NCI-H2171 treated with DMSO at 0.1 percent for 48 hours (cell line): ENCODE measurements around the gene TNFRSF25.
"Not testable (repeated sequence)": the region's sequence is repeated elsewhere in the genome, so short reads cannot be mapped to it uniquely, and the experiment has no call there.

Experiments used
- DNase-seq: peaks from one replicate; lab custom pipeline; 2025; lab: John Stamatoyannopoulos, UW

The TNFRSF25 gene

DNA sequence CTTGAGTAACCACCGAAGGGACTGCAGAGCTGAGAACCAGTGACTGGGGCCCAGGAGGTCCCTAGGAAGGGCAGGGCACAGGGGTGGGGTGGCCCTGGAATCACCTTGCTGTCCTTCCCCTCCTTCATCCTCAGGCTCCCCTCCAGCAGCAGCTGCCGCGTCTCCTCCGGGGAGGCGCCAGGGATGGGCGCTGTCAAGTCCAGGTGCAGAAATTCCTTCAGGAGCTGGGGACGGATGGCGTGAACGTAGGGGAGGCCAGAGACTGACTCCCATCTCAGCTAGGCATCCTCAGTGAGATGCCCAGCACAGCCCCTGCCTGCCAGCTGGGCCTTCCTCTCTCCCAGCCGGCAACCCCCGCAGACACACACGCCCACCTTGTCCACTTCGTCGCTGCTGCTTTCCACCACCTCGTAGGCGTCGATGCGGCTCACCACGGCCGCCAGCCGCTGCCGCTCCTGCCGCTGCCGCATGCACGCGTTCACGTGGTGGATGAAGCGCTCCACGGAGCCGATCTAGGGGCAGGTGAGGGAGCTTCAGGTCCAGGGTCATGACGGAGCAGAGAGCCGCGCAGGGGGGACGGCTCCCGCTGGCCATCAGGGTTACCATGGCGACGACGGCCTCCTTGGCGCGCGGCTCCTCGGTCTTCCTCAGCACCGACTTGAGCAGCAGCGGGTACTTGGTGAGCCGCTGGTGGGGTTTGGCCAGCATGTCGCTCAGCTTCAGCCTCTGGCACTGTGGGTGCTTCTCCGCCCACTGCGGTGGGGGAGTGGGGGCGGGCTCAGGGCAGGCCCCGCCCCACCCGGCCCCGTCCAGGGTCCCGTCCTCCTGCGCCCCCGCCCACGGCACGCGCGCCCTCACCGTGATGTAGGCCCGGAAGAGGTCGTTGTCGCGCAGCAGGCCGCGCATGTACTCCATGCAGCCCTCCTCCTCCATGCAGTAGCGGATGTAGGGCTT lies 4.4 kb upstream of the TNFRSF25 start:
- DNase-seq, result no peak

DNA sequence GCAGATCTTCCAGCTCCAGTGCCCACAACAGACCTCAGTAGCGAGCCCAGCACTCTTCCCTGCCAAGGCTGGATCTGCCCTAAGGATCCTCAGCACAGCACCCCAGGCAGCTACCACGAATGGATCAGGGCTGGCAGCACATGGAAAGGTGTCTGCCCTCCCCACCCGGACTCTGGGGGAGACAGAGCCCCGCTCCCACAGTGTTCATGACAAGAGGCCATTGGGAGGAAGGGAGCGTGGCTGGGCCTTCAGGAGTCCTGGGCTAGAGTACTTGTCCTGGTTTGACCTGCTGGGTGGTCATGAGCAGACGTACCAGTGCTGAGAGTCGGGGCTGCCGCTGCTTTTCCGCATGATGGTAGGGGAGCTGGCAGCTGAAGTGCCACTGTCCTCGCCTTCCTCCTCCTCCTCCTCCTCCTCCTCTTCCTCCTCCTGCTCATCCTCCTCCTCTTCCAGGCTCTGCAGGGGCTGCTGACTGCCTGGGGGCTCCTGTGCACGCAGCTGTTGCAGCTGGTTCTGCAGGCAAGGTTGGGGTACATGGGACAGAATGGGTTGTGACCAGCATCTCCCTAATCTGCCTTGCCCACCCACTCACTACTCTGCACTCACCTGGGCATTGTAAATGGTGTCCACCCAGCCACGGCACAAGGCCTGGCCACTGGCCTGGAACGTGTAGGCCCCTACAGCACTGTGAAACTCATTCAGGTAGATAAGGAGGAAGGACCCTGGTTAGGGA lies 2.9 kb upstream of the TNFRSF25 start:
- no peak for DNase-seq

DNA sequence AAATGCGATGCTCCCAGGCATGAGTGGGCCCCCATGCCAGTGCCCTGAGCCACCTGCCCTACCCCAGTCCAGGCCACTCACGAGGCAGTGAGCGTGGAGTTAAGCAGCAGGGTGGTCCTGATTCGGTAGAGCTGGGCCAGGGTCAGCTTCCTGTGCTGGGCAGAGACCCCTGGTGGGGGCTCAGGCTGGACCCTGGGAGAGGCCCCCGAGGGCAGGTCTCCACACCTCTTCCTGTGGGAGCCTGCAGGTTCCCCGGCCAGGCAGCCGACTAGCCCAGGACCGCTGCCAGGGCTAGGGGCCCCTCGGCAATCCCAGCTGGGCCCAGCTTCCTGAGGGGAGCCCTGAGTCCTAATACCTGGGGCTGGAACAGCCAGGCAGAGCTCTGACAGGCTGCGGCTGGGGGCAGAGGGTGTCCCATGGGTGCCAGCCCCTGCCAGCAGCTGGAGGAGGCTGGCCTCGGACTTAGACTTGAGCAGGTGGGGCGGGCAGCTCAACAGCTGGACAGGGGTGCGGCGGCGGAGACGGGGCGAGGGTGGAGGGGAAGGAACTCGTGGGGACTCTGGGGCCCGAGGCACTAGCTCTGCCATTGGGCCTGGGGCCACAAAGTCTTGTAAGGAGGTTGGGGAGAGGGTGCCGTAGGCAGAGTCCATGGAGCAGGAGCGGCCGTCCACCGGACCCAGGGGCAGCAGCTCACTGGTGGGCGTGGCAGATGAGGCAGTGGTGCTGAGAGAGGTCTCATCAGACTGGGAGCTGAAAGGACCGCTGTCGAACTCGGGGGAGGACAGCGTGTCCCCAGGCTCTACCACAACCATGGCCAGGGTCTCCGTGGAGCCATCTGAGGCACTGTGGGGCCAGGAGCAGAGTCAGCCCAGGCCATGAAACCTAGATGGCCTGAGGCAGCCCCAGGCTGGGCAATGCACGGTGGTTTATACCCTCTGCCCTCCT lies 2.0 kb upstream of the TNFRSF25 start:
- no peak for DNase-seq

- no peak for DNase-seq
These were observed 1.3 kb upstream of the TNFRSF25 start for GRCh38 chr1:6467224-6467623.

DNA sequence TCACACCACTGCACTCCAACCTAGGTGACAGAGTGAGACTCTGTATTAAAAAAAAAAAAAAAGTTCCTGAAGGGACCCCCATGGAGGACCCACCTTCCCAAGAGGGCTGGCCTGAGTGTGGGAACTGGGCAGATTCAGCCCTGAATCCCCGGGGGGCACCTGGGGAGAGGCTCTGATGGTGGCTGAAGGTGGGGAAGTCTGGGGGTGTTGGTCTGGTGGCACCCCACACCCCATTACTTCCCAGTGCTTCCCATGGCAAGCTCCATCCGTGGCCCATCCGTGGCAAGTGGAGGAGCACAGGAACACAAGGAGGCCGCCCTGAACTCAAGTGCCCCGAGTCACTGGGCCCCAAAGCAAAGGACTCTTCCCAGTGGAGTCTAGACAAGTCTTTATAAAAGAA lies 778 bp upstream of the TNFRSF25 start:
- DNase-seq, result no peak

GRCh38 chr1:6465461-6466005 lies 440 bp downstream of the TNFRSF25 start:
- DNase-seq, result no peak

DNA sequence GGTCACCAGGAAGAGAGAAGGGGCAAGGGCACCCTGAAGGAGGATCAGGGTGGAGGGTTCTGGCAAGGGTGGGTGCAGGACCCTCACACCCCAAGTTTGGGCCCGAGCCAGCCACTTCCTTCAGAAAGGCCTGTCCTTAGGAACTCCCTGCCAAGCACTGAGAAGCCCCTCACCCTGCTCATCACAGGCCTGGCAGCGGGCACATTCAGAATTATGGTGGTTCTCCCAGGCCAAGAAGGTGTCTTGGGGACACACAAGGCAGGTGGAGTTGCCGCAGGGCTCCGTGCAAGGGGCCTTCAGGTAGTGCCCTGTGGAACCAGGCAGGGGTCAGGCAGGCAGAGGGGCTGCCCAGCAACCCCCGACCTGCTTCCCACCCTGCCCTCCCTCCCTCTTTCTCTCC lies 1.1 kb downstream of the TNFRSF25 start:
- DNase-seq, result no peak

GRCh38 chr1:6464514-6464836 lies 1.5 kb downstream of the TNFRSF25 start:
- DNase-seq, result no peak

- DNase-seq, result no peak
These were observed 2.9 kb downstream of the TNFRSF25 start for GRCh38 chr1:6463120-6463412.

DNA sequence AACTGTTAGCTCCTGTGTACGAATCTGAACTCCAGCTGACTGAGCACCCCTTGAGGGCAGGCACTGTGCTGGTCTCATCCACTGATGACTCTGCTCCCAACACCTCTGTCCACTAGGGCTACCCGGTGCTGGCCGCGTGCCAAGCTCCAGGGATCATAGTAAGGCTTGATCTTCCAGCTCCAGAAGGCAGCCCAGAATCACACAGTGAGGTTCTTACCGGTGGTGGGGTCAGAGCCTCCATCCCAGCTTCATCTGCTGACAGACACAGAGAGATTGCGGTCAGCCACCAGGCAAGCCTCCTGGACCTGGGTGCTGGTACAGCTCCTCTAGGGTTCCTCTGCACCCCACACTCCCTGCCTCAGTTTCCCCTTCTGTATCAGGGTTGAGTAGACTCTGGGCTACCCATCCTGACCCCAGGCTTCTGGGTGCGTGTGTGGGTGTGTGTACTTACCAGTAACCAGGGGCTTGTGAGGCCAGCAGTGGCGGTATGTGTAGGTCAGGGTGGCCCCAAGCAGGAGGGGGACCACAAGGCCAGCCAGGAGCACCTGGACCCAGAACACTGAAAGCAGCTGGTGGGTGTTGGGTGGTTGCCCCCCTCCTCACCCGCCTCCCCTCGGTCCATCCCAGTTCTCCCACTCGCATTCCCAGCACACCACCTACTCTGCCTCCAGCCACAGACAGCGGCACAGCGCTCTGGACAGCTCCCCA lies 3.4 kb downstream of the TNFRSF25 start:
- DNase-seq, result no peak

DNA sequence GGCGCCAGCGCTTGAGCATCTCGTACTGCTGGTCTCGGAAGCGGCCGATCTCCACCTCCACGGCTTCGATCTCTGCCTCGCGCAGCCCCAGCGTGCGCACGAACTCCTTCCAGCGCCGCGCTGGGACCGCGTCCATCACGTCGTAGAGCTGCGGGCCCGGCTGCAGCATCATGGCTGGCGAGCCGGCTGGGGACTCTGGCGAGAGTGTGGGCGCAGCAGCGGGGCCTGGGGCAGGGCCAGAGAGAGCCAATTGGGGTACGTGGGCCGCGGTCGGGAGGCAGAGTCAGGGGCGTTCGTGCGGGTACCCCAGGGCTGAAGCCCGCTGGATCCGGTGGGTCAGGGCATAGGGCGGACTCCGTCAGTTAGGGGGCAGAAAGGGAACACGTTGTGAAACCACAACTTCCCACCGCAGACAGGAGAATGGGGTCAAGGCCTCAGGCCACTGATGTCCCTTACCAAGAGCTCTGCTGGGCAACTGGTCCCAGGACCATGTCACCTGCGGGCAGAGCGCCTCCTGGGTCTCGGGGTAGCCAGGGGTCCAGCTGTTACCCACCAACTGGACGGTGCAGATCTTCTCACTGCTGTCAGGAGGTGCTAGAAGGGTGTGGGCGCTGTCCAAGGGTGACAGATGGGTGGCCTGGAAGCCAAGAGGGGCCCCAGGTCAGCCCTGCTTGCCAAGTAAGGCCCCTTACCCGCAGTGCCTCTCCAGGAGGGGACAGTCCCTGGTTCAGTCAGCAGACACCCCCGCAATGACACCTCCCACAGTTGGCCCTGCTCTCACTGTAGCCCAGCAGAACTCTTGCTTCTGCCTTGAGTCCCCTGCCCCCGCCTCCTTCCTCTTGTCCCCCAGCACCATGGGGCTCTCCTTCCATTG lies 4.2 kb downstream of the TNFRSF25 start:
- no peak for DNase-seq

DNA sequence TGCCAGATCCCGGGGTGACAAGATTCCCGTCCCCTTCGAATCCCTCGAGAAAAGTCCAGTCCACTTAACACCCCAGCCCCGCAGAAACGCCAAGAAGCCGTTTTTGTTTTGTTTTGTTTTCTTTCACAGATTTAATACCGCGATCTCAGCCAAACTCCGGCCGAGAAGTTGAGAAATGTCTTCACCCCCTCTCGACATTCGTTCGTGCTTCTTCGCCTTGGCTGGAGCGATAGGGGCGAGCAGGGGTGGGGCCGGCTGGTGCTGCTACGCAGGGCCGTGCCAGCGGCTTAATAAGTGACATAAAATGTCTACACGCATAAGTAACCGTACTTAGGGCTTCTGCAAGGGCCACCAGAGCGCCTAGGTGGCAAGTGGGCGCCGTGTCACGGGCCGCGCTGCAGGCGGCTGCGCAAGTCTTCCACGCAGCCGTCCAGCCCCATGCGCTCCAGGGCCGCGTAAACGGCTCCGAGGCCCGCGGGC lies 4.9 kb downstream of the TNFRSF25 start:
- no peak for DNase-seq

DNA sequence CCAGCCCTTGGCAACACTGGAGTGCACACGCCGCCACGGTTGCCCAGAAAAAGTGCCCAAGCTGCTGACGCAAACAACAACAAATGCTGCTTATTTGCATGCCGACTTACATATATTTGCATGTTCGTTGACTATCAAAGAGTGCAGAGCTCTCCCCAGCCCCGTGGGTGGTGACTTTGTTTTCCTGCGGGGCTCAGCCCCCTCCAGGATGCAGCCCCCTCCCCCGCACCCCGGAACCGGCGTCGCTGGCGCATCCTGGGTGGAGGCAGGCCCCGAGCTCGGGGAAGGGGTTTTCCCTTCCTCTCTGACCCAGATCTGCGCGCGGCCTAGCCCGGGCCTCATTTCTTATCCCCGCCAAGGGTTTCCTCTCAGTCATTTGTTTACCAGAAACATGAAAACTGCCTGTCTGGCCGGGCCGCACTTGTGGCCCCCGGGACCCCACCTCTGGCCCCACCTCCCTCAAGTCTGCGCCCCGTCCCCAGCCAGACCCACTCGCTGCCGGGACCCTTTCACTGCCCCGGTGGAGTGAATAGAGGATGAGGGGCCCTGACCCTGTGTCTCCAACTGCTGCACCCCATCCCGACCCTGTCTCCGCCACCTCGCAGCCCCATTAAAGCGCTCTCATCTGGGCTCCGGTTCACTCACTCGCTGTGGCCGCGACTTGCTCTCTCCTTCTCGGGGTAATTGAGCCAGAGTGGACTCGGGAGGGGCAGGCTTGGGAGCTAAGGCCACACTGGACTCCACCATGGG lies 5.5 kb downstream of the TNFRSF25 start:
- DNase-seq, result no peak

- DNase-seq, result no peak
These were observed 6.1 kb downstream of the TNFRSF25 start for GRCh38 chr1:6459850-6460265.

DNA sequence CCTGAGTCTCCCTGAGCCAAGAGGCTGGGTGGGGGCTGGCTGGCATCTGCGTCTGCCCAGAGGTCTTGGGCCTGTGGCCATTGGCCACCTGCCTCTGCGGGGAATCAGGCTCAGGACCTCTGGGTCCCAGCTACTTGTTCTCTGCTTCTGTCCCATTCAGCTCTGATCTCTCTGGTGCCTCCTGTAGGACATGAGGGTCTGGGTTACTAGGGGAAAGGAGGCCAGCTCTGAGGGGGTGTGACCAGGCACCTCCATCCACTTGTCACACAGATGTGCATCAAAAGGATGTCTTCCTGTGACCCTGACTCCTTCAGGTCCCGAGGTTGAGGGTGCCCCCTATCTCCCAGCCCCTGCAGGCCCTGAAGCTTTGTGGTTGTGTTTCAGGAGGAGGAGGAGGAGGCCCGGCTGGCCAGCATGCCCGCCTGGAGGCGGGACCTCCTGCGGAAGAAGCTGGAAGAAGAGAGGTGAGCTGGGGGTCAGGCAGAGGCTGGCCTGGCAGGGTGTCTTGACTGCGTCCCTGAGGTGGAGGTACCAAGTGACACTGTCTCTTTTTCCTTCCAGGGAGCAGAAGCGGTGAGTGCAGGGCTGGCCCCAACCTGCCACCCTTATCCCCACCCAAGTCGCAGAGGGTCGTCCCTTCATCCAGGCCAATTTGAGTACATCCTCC lies 9.0 kb downstream of the TNFRSF25 start:
- no peak for DNase-seq

DNA sequence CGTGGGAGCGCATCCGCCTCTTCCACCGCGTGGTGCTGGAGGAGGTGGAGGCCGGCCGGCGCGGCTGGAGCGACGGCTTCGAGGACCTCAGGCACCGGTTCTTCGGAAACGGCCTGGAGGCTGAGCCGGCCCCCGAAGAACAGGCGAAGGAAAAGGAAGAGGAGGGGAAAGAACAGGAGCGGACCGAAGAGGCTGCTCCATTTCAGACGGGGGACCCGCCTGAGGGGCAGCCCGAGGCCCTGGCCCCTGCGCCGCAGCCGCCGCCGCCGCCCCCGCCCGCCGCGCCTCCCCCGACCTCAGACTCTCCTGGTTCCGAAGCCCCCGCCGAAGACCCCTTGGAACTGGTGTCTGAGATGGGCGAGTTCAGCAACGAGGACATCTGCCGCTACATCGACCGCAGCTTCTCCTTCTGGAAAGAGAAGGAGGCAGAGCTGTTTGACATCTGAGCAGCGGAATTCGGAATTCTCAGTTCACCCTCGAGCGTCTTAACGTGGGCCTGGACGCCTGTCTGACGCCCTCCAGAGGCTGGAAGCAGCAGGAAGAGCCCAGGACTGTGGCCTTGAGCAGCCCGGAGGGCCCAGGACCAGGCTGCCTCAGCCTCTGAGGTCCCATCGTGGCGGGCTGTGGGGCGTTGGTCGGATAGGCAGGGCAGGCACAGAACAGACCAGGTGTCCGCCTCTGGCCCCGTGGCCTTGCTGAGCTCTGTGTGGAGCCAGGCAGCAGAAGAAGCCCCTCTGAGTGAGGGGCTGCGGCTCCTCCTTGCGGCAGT lies 10.0 kb downstream of the TNFRSF25 start:
- DNase-seq, result not testable (repeated sequence)

GRCh38 chr1:6454856-6455751 lies 10.9 kb downstream of the TNFRSF25 start:
- no peak for DNase-seq
